H1 (cell line): Measurements from ENCODE around the gene FHAD1.

Experiments
- EP300 ChIP-seq, 2 experiments: IDR thresholded peaks; 1 replicate in 1 of 2; 2 replicates in 1 of 2; pipeline ENCODE4 v1.6.1; 2011 to 2012; ENCODE audit warnings: low read depth in 2 of 2, low read length in 2 of 2, mild to moderate bottlenecking in 2 of 2, borderline replicate concordance in 1 of 2, inconsistent platforms in 1 of 2, moderate library complexity in 1 of 2
- POLR2A ChIP-seq, 2 experiments: IDR thresholded peaks; 1 replicate in 1 of 2; 2 replicates in 1 of 2; pipeline ENCODE4 v1.6.1; 2011; ENCODE audit warnings: low read depth in 2 of 2, low read length in 2 of 2, mild to moderate bottlenecking in 2 of 2; ENCODE audit errors: control extremely low read depth in 1 of 2
- POLR2AphosphoS5 ChIP-seq: IDR thresholded peaks from 2 replicates; pipeline ENCODE4 v1.6.1; 2011; ENCODE audit warnings: low read depth, low read length
- TBP ChIP-seq: IDR thresholded peaks from 2 replicates; pipeline ENCODE4 v1.6.1; 2011; ENCODE audit warnings: low read depth, low read length, improper control_type of control experiment
- TF ChIP-seq, protein P1 (sequence below), 3 experiments: IDR thresholded peaks; 1 replicate in 2 of 3; 2 replicates in 1 of 3; pipeline versions ENCODE4 v1.5.1 to v1.6.1; 2011; ENCODE audit warnings: low read length in 3 of 3, mild to moderate bottlenecking in 3 of 3, inconsistent platforms in 2 of 3, low read depth in 1 of 3, moderate library complexity in 1 of 3; ENCODE audit not compliant: insufficient read depth in 1 of 3; ENCODE audit errors: control extremely low read depth in 1 of 3

DNA sequence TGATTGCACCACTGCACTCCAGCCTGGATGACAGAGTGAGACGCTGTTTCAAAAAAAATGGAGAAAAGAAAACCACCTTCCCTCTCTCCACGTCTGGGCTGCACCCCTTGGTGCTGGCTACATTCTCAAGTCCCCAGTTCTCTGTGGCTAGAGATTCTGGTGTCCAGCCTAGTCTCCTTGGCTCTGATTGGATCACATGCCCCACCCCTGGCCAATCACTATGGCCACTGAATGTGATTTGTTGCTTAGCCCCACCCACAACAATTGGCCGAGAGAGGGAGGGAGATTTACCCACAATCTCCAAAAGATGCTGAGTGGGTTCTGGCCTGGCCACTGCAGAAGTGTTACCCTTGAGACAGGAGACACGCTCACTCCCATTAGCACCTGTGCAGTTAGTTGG, 39.4 kb downstream of the FHAD1 start:
- TF ChIP-seq EP300 (IDR thresholded peaks at IDR 0.05; ENCODE audit: borderline replicate concordance in 1 of 2, low read depth in 2 of 2, low read length in 2 of 2) (no peak), TBP (no peak), POLR2A (IDR thresholded peaks at IDR 0.05; ENCODE audit: control extremely low read depth in 1 of 2, low read depth in 2 of 2, low read length in 2 of 2) (no peak), POLR2AphosphoS5 (no peak)
- TF ChIP-seq, protein P1, sequence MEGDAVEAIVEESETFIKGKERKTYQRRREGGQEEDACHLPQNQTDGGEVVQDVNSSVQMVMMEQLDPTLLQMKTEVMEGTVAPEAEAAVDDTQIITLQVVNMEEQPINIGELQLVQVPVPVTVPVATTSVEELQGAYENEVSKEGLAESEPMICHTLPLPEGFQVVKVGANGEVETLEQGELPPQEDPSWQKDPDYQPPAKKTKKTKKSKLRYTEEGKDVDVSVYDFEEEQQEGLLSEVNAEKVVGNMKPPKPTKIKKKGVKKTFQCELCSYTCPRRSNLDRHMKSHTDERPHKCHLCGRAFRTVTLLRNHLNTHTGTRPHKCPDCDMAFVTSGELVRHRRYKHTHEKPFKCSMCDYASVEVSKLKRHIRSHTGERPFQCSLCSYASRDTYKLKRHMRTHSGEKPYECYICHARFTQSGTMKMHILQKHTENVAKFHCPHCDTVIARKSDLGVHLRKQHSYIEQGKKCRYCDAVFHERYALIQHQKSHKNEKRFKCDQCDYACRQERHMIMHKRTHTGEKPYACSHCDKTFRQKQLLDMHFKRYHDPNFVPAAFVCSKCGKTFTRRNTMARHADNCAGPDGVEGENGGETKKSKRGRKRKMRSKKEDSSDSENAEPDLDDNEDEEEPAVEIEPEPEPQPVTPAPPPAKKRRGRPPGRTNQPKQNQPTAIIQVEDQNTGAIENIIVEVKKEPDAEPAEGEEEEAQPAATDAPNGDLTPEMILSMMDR (IDR thresholded peaks at IDR 0.05; ENCODE audit: control extremely low read depth in 1 of 3, insufficient read depth in 1 of 3, low read depth in 1 of 3, low read length in 3 of 3): no peak
